Trophoblast cell (in vitro differentiated cells and primary cell): ENCODE measurements around the gene SRP68.

Source experiments
- DNase-seq, 2 donors: peaks; one replicate each; pipeline ENCODE4 v3.0.0-alpha.2; 2016
- H2AFZ ChIP-seq: 2 replicates; pipeline ENCODE4 v1.6.1; 2013; ENCODE audit warnings: low read length, moderate library complexity, mild to moderate bottlenecking; ENCODE audit not compliant: insufficient read depth, poor library complexity
- H2AK5ac ChIP-seq: 2 replicates; pipeline ENCODE4 v1.6.1; 2013; ENCODE audit warnings: mild to moderate bottlenecking, low read length
- H2BK120ac ChIP-seq: 2 replicates; pipeline ENCODE4 v1.6.1; 2013; ENCODE audit warnings: low read length, mild to moderate bottlenecking, moderate library complexity; ENCODE audit not compliant: insufficient read depth, poor library complexity
- H2BK12ac ChIP-seq: 2 replicates; pipeline ENCODE4 v1.6.1; 2013; ENCODE audit warnings: mild to moderate bottlenecking, low read length, moderate library complexity
- H2BK5ac ChIP-seq: 2 replicates; pipeline ENCODE4 v1.6.1; 2013; ENCODE audit warnings: low read length, low read depth, moderate library complexity, mild to moderate bottlenecking; ENCODE audit not compliant: poor library complexity
- H3K14ac ChIP-seq: 2 replicates; pipeline ENCODE4 v1.6.1; 2013; ENCODE audit warnings: mild to moderate bottlenecking, low read length
- H3K18ac ChIP-seq: 2 replicates; pipeline ENCODE4 v1.6.1; 2013; ENCODE audit warnings: mild to moderate bottlenecking, low read length
- H3K23ac ChIP-seq: 2 replicates; pipeline ENCODE4 v1.6.1; 2013; ENCODE audit warnings: low read length
- H3K27ac ChIP-seq: 2 replicates; pipeline ENCODE4 v1.5.1; 2013; ENCODE audit warnings: low read depth, mild to moderate bottlenecking, inconsistent platforms, low read length, moderate library complexity
- H3K27me3 ChIP-seq: 2 replicates; pipeline ENCODE4 v1.6.1; 2013; ENCODE audit warnings: inconsistent platforms, mild to moderate bottlenecking, low read length, moderate library complexity; ENCODE audit not compliant: insufficient read depth
- H3K36me3 ChIP-seq, 2 experiments: 1 replicate in 1 of 2; 2 replicates in 1 of 2; pipeline ENCODE4 v1.6.1; 2013; ENCODE audit warnings: low read length in 2 of 2, mild to moderate bottlenecking in 2 of 2, moderate library complexity in 1 of 2; ENCODE audit not compliant: insufficient read depth in 2 of 2, control insufficient read depth in 1 of 2
- H3K4ac ChIP-seq: 2 replicates; pipeline ENCODE4 v1.6.1; 2013; ENCODE audit warnings: low read depth, mild to moderate bottlenecking, low read length, moderate library complexity
- H3K4me1 ChIP-seq, 2 experiments: 1 replicate in 1 of 2; 2 replicates in 1 of 2; pipeline ENCODE4 v1.6.1; 2013; ENCODE audit warnings: low read length in 2 of 2, mild to moderate bottlenecking in 2 of 2, moderate library complexity in 1 of 2; ENCODE audit not compliant: insufficient read depth in 2 of 2, control insufficient read depth in 1 of 2
- H3K4me2 ChIP-seq: 2 replicates; pipeline ENCODE4 v1.6.1; 2013; ENCODE audit warnings: inconsistent platforms, mild to moderate bottlenecking, low read length, moderate library complexity
- H3K4me3 ChIP-seq: 2 replicates; pipeline ENCODE4 v1.5.1; 2013; ENCODE audit warnings: mild to moderate bottlenecking, low read depth, low read length, inconsistent platforms
- H3K79me1 ChIP-seq: one replicate; pipeline ENCODE4 v1.6.1; 2013; ENCODE audit warnings: low read length
- H3K79me2 ChIP-seq: 2 replicates; pipeline ENCODE4 v1.6.1; 2013; ENCODE audit warnings: low read length, mild to moderate bottlenecking; ENCODE audit not compliant: control insufficient read depth, insufficient read depth, poor library complexity
- H3K9ac ChIP-seq: 2 replicates; pipeline ENCODE4 v1.6.1; 2013; ENCODE audit warnings: mild to moderate bottlenecking, low read length
- H3K9me3 ChIP-seq: 2 replicates; pipeline ENCODE4 v1.6.1; 2013; ENCODE audit warnings: low read depth, mild to moderate bottlenecking, control low read depth, inconsistent platforms, low read length; ENCODE audit not compliant: insufficient read depth
- H4K12ac ChIP-seq: 2 replicates; pipeline ENCODE4 v1.6.1; 2013; ENCODE audit warnings: low read depth, mild to moderate bottlenecking, low read length, moderate library complexity
- H4K8ac ChIP-seq: 2 replicates; pipeline ENCODE4 v1.6.1; 2013; ENCODE audit warnings: low read depth, mild to moderate bottlenecking, low read length, moderate library complexity
- H4K91ac ChIP-seq: one replicate; pipeline ENCODE4 v1.6.1; 2013; ENCODE audit warnings: low read depth, mild to moderate bottlenecking, low read length, moderate library complexity
- WGBS: extraction: QIAGEN DNeasy Blood & Tissue Kit; methylation state at CpG from one replicate; pipeline ENCODE4 v1.1.7; 2013; ENCODE audit warnings: missing lambda C conversion rate; ENCODE audit not compliant: insufficient read length, insufficient coverage; ENCODE audit errors: extremely low coverage; 5-methylcytosine and 5-hydroxymethylcytosine counted together

Gene SRP68

GRCh38 chr17:76076146-76076764, 3.9 kb upstream of the SRP68 start:
- Histone ChIP-seq H3K23ac (no peak overlapping the region), H4K91ac (no peak overlapping the region), H2AK5ac (no peak overlapping the region), H2BK120ac (no peak overlapping the region), H3K9ac (no peak overlapping the region), H3K79me2 (peaks cover 9% of the 10 kb centered on the region), H3K4me1 (peaks cover 9 to 15% of the 10 kb centered on the region in 2 experiments), H3K27me3 (peaks cover 55% of the 10 kb centered on the region), H2AFZ (no peak overlapping the region), H2BK5ac (no peak overlapping the region), H2BK12ac (no peak overlapping the region), H4K12ac (no peak overlapping the region), H3K27ac (no peak overlapping the region), H4K8ac (no peak overlapping the region), H3K36me3 (no peaks in the 10 kb centered on the region), H3K14ac (no peak overlapping the region), H3K4me2 (no peak overlapping the region), H3K18ac (no peak overlapping the region), H3K9me3 (peaks cover 20% of the 10 kb centered on the region), H3K4ac (no peak overlapping the region), H3K79me1 (peaks cover 10% of the 10 kb centered on the region), H3K4me3 (no peak overlapping the region)
- DNase-seq: no peak
- no CpG with 5 or more reads among the region's 41 CpGs for WGBS

DNA sequence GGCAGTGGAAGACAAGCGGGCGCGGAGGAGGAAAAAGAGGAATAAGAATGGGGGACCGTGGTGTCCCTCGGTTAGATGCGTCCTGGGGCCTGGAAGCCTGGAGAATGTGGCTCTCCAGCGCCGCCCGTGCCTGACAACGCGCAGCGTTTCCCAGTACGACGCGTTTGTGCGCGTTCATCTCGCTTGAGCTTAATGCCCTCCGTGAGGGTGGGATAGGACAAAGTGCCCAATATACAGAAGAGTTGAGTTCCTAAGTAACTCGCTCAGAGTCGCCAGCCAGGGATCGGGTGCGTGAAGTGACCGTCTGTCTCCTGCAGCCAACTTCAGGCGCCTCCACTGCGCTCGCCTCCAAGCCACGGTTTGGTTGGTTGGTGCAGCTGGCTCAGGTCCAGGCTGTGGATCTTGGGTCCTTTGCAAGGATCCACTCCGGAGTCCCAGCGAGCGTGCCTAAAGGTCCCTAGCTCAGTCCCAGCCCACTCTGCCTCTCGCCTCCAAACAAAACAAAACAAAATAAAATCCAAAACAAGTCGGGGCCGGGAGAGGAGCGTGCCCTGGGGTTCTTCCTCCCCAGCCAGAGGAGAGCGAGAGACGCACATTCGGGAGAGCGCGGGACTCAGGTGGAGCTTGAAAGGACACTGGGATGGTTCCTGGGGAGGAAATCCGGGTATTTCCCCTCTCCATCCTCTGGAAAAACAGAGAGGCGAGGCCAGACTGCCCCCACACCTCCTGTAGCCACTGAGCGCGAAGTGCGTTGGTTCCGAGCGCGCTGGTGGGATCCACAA, 3.2 kb upstream of the SRP68 start:
- Histone ChIP-seq H2BK120ac (no peak overlapping the region), H2BK12ac (no peak overlapping the region), H3K14ac (no peak overlapping the region), H3K79me1 (peaks cover 10% of the 10 kb centered on the region), H3K36me3 (no peaks in the 10 kb centered on the region), H4K12ac (no peak overlapping the region), H4K8ac (no peak overlapping the region), H4K91ac (no peak overlapping the region), H3K27me3 (peaks cover 55% of the 10 kb centered on the region), H3K4me3 (no peak overlapping the region), H3K4me1 (peaks cover 8 to 13% of the 10 kb centered on the region in 2 experiments), H3K9ac (no peak overlapping the region), H3K27ac (no peak overlapping the region), H3K4me2 (no peak overlapping the region), H3K18ac (no peak overlapping the region), H2AK5ac (no peak overlapping the region), H2BK5ac (no peak overlapping the region), H3K79me2 (peaks cover 9% of the 10 kb centered on the region), H3K23ac (no peak overlapping the region), H2AFZ (no peak overlapping the region), H3K4ac (no peak overlapping the region), H3K9me3 (peaks cover 20% of the 10 kb centered on the region)
- no peak for DNase-seq
- WGBS: no CpG with 5 or more reads among the region's 48 CpGs

DNA sequence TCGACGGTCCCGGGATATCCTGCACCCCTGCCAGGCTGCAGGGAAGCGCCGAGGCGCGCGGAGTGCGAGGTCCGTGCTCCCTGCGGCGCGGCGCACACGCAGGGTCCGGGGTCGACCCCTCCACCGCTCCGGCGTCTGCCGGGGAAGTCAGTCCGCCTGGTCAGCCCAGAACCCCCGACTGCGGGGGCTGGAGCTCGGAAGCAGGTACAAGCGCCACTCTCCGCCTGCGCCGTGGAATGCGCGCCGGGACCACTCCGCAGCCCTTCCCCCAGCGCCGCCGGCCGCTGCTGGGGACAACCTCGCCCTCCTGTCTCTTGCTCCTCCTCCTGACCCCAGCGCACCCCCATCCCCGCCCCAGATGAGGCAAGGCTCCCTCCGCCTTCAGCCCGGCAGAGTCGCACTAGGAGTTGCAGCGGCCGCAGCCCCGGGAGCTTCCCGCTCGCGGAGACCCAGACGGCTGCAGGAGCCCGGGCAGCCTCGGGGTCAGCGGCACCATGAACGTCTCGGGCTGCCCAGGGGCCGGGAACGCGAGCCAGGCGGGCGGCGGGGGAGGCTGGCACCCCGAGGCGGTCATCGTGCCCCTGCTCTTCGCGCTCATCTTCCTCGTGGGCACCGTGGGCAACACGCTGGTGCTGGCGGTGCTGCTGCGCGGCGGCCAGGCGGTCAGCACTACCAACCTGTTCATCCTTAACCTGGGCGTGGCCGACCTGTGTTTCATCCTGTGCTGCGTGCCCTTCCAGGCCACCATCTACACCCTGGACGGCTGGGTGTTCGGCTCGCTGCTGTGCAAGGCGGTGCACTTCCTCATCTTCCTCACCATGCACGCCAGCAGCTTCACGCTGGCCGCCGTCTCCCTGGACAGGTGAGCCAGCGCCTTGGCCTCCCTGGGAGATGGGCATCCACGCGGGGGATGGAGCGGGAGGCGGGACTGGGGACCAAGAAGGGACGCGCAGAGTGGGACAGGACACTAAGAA, 2.4 kb upstream of the SRP68 start, which contains the start of gene GALR2:
Gene GALR2 (plus strand): TSS at position 392 of the 974 bp plus-strand sequence. CDS start 103 bp downstream, at position 495.
- Histone ChIP-seq H3K4me3 (no peak within 1 kb of the TSS), H2BK120ac (no peak within 1 kb of the TSS), H3K79me1 (peaks cover 10% of the 10 kb centered on the region), H2BK5ac (no peak within 1 kb of the TSS), H4K8ac (no peak within 1 kb of the TSS), H3K9me3 (peaks cover 18% of the 10 kb centered on the region), H3K18ac (no peak within 1 kb of the TSS), H3K4ac (no peak within 1 kb of the TSS), H2AK5ac (no peak within 1 kb of the TSS), H3K14ac (no peak within 1 kb of the TSS), H4K91ac (no peak within 1 kb of the TSS), H3K4me1 (peaks cover 7 to 9% of the 10 kb centered on the region in 2 experiments), H4K12ac (no peak within 1 kb of the TSS), H3K27me3 (peaks cover 55% of the 10 kb centered on the region), H2AFZ (no peak within 1 kb of the TSS), H3K9ac (no peak within 1 kb of the TSS), H3K27ac (no peak within 1 kb of the TSS), H3K4me2 (peak within 1 kb of the TSS; percentile 32), H3K79me2 (peaks cover 9% of the 10 kb centered on the region), H3K23ac (no peak within 1 kb of the TSS), H3K36me3 (peaks cover 2% of the 10 kb centered on the region in 2 experiments), H2BK12ac (no peak within 1 kb of the TSS)
- no CpG with 5 or more reads among the region's 92 CpGs for WGBS
- no peak for DNase-seq

DNA sequence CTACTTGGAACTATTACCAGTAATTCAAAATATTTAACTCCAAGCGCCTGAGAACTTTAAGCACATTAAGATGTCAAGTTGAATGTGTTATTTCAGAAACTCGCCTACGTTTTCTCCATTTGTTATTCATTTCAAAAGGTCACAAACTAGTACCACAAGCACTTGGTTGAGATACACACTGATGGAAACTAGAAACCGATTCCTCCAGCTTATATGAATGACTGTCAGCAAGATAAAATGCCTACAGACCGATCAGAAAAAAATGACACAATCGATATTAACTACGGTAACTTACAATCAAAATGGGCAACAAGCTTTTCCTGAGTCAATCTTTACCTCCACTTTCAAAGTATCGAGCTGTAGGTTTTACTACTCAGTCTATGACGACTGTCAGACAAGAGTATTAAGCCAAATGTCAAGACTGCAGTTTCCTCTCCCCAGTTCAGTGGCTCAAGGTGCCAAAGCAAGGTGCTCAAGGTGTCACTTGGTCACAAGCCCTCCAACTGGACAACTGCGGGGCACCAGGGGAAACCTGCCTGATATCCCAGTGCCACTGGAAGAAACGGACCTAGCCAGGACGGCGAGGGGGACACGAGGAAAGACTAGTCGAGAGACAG, 678 bp downstream of the SRP68 start:
- peak overlapping the region; percentile 91 for H2AK5ac ChIP-seq
- H3K4me2 ChIP-seq: peak overlapping the region; percentile 95
- peak overlapping the region; percentile 61 for H4K8ac ChIP-seq
- peaks cover 4 to 9% of the 10 kb centered on the region in 2 experiments for H3K4me1 ChIP-seq
- peak overlapping the region; percentile 7 for H2AFZ ChIP-seq
- peaks cover 18 to 20% of the 10 kb centered on the region in 2 experiments for H3K36me3 ChIP-seq
- peaks cover 9% of the 10 kb centered on the region for H3K9me3 ChIP-seq
- no peak for DNase-seq
- H4K12ac ChIP-seq: peak overlapping the region; percentile 85
- H3K14ac ChIP-seq: peak overlapping the region; percentile 86
- peak overlapping the region; percentile 91 for H3K4me3 ChIP-seq
- no peak overlapping the region for H3K27ac ChIP-seq
- WGBS: no CpG with 5 or more reads among the region's 15 CpGs
- H3K23ac ChIP-seq: no peak overlapping the region
- peak overlapping the region; percentile 84 for H3K4ac ChIP-seq
- peak overlapping the region; percentile 21 for H2BK120ac ChIP-seq
- H4K91ac ChIP-seq: peak overlapping the region; percentile 49
- H2BK5ac ChIP-seq: peak overlapping the region; percentile 54
- H3K18ac ChIP-seq: peak overlapping the region; percentile 2
- H3K79me1 ChIP-seq: peaks cover 10% of the 10 kb centered on the region
- H3K27me3 ChIP-seq: peaks cover 31% of the 10 kb centered on the region
- H3K79me2 ChIP-seq: peaks cover 9% of the 10 kb centered on the region
- H3K9ac ChIP-seq: peak overlapping the region; percentile 97
- H2BK12ac ChIP-seq: no peak overlapping the region
